ENCODE measurements around the gene DHX29.

GRCh38 chr5:55241746-55242145 is 65.7 kb downstream of the DHX29 start:
- TF ChIP-seq GATA2 (IDR thresholded peaks at IDR 0.05; ENCODE audit: low read depth, low read length) (peak; percentile 72), GATA3 (IDR thresholded peaks at IDR 0.05; ENCODE audit: low read depth, low read length) (no peak)

All from SH-SY5Y (cell line).